HG02840 (cell line): ENCODE results near the gene TYW1.
"Not testable (repeated sequence)": the region's sequence is repeated elsewhere in the genome, so short reads cannot be mapped to it uniquely, and the experiment has no call there.

Source experiments
- ATAC-seq: cut with Tn5 transposase; IDR thresholded peaks from one replicate; pipeline ENCODE4 v1.9.1; 2021; ENCODE audit warnings: mild to moderate bottlenecking, moderate library complexity, moderate number of reproducible peaks; ENCODE audit not compliant: unreplicated experiment, low FRiP score

TYW1 gene

GRCh38 chr7:67226340-67226907, 229.8 kb downstream of the TYW1 start:
- not testable (repeated sequence) for ATAC-seq

- not testable (repeated sequence) for ATAC-seq
These were observed 230.3 kb downstream of the TYW1 start for GRCh38 chr7:67226967-67227366.

GRCh38 chr7:67229018-67229417, 232.4 kb downstream of the TYW1 start:
- not testable (repeated sequence) for ATAC-seq

GRCh38 chr7:67230029-67230428, 233.4 kb downstream of the TYW1 start:
- ATAC-seq = not testable (repeated sequence)

- ATAC-seq = not testable (repeated sequence)
These were observed 236.9 kb downstream of the TYW1 start for GRCh38 chr7:67233506-67233905.

GRCh38 chr7:67236216-67236615, 239.6 kb downstream of the TYW1 start:
- not testable (repeated sequence) for ATAC-seq

GRCh38 chr7:67242871-67243270, 246.2 kb downstream of the TYW1 start:
- not testable (repeated sequence) for ATAC-seq

- not testable (repeated sequence) for ATAC-seq
These were observed 251.7 kb downstream of the TYW1 start for GRCh38 chr7:67248364-67248763.

- ATAC-seq = no peak
These were observed 255.4 kb downstream of the TYW1 start for GRCh38 chr7:67251986-67252558.

- ATAC-seq = not testable (repeated sequence)
These were observed 258.4 kb downstream of the TYW1 start for GRCh38 chr7:67255076-67255475.

- ATAC-seq = not testable (repeated sequence)
These were observed 261.1 kb downstream of the TYW1 start for GRCh38 chr7:67257779-67258178.

GRCh38 chr7:67259363-67259762, 262.7 kb downstream of the TYW1 start:
- not testable (repeated sequence) for ATAC-seq

- not testable (repeated sequence) for ATAC-seq
These were observed 263.5 kb downstream of the TYW1 start for GRCh38 chr7:67260166-67260586.

- ATAC-seq = not testable (repeated sequence)
These were observed 267.4 kb downstream of the TYW1 start for GRCh38 chr7:67264000-67264399.

- not testable (repeated sequence) for ATAC-seq
These were observed 269.4 kb downstream of the TYW1 start for GRCh38 chr7:67266070-67266469.

GRCh38 chr7:67267914-67268313, 271.3 kb downstream of the TYW1 start:
- no peak for ATAC-seq

- not testable (repeated sequence) for ATAC-seq
These were observed 273.3 kb downstream of the TYW1 start for GRCh38 chr7:67269916-67270315.
